ENCODE measurements around the gene ABO. TPM values are rescaled to one million over a fixed set of nuclear protein-coding genes. Genes with fewer than 3 reads are reported as not detected.
A peak's percentile ranks its signal among the peaks of the same experiment; 100 is the strongest.

Gene ABO
- total and polyA plus RNA-seq, 2 of the 8 experiments (the other 6 are each of a cell fraction or from before 2014, with no cell fraction given), result 0.03 TPM; not detected in 1

GRCh38 chr9:133221177-133221809, 53.7 kb downstream of the ABO start:
- no peak overlapping the region for H3K4ac ChIP-seq (replicated peaks; ENCODE audit: insufficient read length, low read depth, low read length)
- no peak overlapping the region for H2BK20ac ChIP-seq (ENCODE audit: low read length)
- no peak overlapping the region for H3K4me3 ChIP-seq (ENCODE audit: extremely low read depth in 1 of 4, insufficient read depth in 2 of 4, low read depth in 3 of 4, low read length in 4 of 4)
- no peak overlapping the region for H2AK5ac ChIP-seq (ENCODE audit: low read depth, low read length)
- H3K23me2 ChIP-seq (ENCODE audit: low read depth, low read length), result no peaks in the 10 kb centered on the region
- peak in 1 of 2 experiments; percentile 14 for DNase-seq (ENCODE audit: low read depth in 1 of 2, low spot score in 2 of 2)
- H3K9ac ChIP-seq (replicated peaks in 1 of 4; ENCODE audit: extremely low read depth in 1 of 4, low read depth in 3 of 4, low read length in 3 of 4), result no peak overlapping the region
- no peaks in the 10 kb centered on the region for H3K79me2 ChIP-seq (ENCODE audit: control insufficient read depth in 1 of 2, insufficient read depth in 2 of 2, low read length in 2 of 2)
- H3K4me2 ChIP-seq (ENCODE audit: insufficient read depth in 1 of 2, low read depth in 2 of 2, low read length in 2 of 2), result no peak overlapping the region
- no peaks in the 10 kb centered on the region for H3K9me3 ChIP-seq (ENCODE audit: insufficient read depth in 2 of 2, low read depth in 1 of 2, low read length in 1 of 2)
- H3K23ac ChIP-seq (ENCODE audit: insufficient read length), result no peak overlapping the region
- no peak overlapping the region for H3K27ac ChIP-seq (ENCODE audit: low read depth, low read length)
- no peak overlapping the region for H2BK5ac ChIP-seq (ENCODE audit: low read depth, low read length)
- no peak overlapping the region for H4K8ac ChIP-seq (ENCODE audit: extremely low read depth, insufficient read depth, low read length)
- 0 out of 7 replicates have a peak, but pooled peaks cover 0 to 2% (median 0%) of the 10 kb centered on the region in 4 experiments for H3K27me3 ChIP-seq (replicated peaks in 1 of 4; ENCODE audit: control insufficient read depth in 3 of 4, extremely low read depth in 1 of 4, insufficient read depth in 3 of 4, low read length in 3 of 4)
- H3K14ac ChIP-seq (ENCODE audit: insufficient read length), result no peak overlapping the region
- no peak overlapping the region for H4K5ac ChIP-seq (ENCODE audit: insufficient read length, low read depth, low read length)
- H3K56ac ChIP-seq (replicated peaks; ENCODE audit: insufficient read length, low read depth, low read length), result no peak overlapping the region
- H3K4me1 ChIP-seq (replicated peaks in 1 of 4; ENCODE audit: control insufficient read depth in 3 of 4, insufficient read depth in 4 of 4, low read length in 3 of 4), result no peaks in the 10 kb centered on the region
- no peak overlapping the region for H2BK12ac ChIP-seq (ENCODE audit: low read depth, low read length)
- no peaks in the 10 kb centered on the region for H4K20me1 ChIP-seq (replicated peaks in 1 of 2; ENCODE audit: control insufficient read depth in 1 of 2, insufficient read depth in 2 of 2, low read length in 2 of 2)
- no peak overlapping the region for H4K91ac ChIP-seq (replicated peaks; ENCODE audit: insufficient read length, low read length)
- TF ChIP-seq E2F6 (IDR thresholded peaks at IDR 0.05) (no peak), SIN3A (conservative IDR thresholded peaks at IDR 0.05 in 1 of 2, IDR thresholded peaks at IDR 0.05 in 1 of 2; ENCODE audit: low read depth in 1 of 2, low read length in 2 of 2) (no peak), POLR2AphosphoS5 (IDR thresholded peaks at IDR 0.05; ENCODE audit: low read depth, low read length) (no peak), ZNF274 (IDR thresholded peaks at IDR 0.05; ENCODE audit: borderline replicate concordance, extremely low read depth, low read length) (no peak), HDAC2 (IDR thresholded peaks at IDR 0.05; ENCODE audit: borderline replicate concordance in 1 of 2, low read depth in 2 of 2, low read length in 2 of 2) (no peak), RFX5 (IDR thresholded peaks at IDR 0.05; ENCODE audit: borderline replicate concordance, low read depth, low read length) (no peak), CBX8 (IDR thresholded peaks at IDR 0.05; ENCODE audit: borderline replicate concordance, low read depth, low read length) (no peak)
- TF ChIP-seq, protein P1, sequence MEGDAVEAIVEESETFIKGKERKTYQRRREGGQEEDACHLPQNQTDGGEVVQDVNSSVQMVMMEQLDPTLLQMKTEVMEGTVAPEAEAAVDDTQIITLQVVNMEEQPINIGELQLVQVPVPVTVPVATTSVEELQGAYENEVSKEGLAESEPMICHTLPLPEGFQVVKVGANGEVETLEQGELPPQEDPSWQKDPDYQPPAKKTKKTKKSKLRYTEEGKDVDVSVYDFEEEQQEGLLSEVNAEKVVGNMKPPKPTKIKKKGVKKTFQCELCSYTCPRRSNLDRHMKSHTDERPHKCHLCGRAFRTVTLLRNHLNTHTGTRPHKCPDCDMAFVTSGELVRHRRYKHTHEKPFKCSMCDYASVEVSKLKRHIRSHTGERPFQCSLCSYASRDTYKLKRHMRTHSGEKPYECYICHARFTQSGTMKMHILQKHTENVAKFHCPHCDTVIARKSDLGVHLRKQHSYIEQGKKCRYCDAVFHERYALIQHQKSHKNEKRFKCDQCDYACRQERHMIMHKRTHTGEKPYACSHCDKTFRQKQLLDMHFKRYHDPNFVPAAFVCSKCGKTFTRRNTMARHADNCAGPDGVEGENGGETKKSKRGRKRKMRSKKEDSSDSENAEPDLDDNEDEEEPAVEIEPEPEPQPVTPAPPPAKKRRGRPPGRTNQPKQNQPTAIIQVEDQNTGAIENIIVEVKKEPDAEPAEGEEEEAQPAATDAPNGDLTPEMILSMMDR (IDR thresholded peaks at IDR 0.05; ENCODE audit: control extremely low read depth in 1 of 3, insufficient read depth in 1 of 3, low read depth in 1 of 3, low read length in 3 of 3), result no peak
- no peaks in the 10 kb centered on the region for H3K36me3 ChIP-seq (ENCODE audit: control insufficient read depth in 2 of 4, insufficient read depth in 4 of 4, low read length in 3 of 4)
- POLR2A ChIA-PET (ENCODE audit: partially characterized antibody), result no interaction called here
- no peak overlapping the region for H2BK120ac ChIP-seq (replicated peaks; ENCODE audit: low read depth, low read length)
- CTCF ChIA-PET (ENCODE audit: partially characterized antibody), result interaction anchor here (3.6 kb wide), 1 partner anchor 34 kb away, joined by 16 read pairs; no protein-coding TSS in a partner anchor
- no peak overlapping the region for H2BK15ac ChIP-seq (ENCODE audit: low read length)
- no peaks in the 10 kb centered on the region for H3K79me1 ChIP-seq (ENCODE audit: low read depth, low read length)
- 73% methylated on average over 12 of the region's 12 CpGs; no CpG with 5 or more reads in 1 of the 2 experiments for WGBS, 2 experiments (ENCODE audit: extremely low coverage in 1 of 2, insufficient coverage in 1 of 2, insufficient read length in 1 of 2, insufficient replicate concordance in 2 of 2, low coverage in 1 of 2, low lambda C conversion rate in 2 of 2, missing lambda C conversion rate in 1 of 2)
- no peak for FAIRE-seq
- no peak overlapping the region for H3K18ac ChIP-seq (ENCODE audit: extremely low read depth, low read length)
- H2AFZ ChIP-seq (ENCODE audit: low read length), result no peak overlapping the region
